Measurements from ENCODE around the gene GPC6.

Gene GPC6

DNA sequence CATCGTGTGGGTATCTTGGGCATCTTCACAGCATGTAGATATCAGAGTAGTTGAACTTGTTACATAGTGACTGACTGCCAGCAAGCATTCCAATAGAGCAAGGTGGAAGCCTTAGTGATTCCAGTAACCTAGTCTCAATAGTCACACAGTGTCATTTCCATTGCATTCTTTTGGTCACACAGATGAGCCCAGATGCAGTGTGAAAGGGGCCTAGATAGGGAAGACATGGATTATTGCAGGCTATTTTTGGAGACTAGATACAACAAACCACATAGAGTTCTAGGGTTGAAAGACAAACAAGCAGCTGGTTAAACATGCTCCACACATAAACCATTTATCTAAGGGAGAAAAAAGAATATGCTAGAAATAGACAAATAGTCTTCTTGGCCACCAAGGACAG is 699.4 kb downstream of the GPC6 start:
- no peak for DNase-seq (ENCODE audit: low read depth)
- H3K4me3 ChIP-seq (replicated peaks; ENCODE audit: low read depth, low read length): no peak overlapping the region
- TF ChIP-seq, protein P1, sequence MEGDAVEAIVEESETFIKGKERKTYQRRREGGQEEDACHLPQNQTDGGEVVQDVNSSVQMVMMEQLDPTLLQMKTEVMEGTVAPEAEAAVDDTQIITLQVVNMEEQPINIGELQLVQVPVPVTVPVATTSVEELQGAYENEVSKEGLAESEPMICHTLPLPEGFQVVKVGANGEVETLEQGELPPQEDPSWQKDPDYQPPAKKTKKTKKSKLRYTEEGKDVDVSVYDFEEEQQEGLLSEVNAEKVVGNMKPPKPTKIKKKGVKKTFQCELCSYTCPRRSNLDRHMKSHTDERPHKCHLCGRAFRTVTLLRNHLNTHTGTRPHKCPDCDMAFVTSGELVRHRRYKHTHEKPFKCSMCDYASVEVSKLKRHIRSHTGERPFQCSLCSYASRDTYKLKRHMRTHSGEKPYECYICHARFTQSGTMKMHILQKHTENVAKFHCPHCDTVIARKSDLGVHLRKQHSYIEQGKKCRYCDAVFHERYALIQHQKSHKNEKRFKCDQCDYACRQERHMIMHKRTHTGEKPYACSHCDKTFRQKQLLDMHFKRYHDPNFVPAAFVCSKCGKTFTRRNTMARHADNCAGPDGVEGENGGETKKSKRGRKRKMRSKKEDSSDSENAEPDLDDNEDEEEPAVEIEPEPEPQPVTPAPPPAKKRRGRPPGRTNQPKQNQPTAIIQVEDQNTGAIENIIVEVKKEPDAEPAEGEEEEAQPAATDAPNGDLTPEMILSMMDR (IDR thresholded peaks at IDR 0.05; ENCODE audit: low read length, missing control alignments): no peak

DNA sequence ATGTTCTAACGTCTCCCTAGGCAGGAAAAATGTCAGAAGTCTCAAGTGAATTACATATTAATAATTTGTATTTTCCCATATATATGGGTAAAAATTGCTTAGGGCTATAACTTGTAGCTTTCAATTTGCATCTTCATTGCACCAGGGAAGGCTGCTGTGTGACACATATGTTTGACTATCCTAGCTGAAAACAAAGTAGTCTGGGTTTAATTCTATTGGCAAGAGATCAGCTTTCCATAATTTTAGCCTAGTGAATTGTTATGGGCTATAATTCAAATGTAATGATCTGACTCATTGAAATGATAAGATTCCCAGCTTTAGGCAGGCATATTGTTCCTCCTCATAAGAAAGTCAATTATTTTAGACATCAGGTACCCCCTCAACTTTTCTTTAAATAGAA is 699.8 kb downstream of the GPC6 start:
- TF ChIP-seq, protein P1 (IDR thresholded peaks at IDR 0.05; ENCODE audit: low read length, missing control alignments): no peak
- no peak overlapping the region for H3K4me3 ChIP-seq (replicated peaks; ENCODE audit: low read depth, low read length)
- DNase-seq (ENCODE audit: low read depth): no peak

DNA sequence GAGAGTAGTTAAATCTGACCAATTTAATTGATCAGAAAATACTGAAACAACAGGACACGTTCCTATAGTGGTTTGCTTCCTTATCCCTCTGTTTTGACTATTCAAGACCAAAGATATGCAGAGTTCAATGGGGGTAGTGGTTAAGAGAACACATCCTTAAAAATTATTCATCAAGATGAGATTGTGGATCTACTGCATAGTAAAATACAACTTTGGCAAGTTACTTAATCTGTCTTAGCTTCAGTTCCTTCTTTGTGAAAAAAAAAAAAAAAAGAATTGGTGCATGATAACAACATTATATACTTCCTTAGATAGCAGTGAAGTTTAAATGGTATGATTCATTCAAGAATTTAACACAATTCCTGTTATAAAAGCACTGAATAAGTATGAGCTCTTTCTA is 700.8 kb downstream of the GPC6 start:
- TF ChIP-seq, protein P1 (IDR thresholded peaks at IDR 0.05; ENCODE audit: low read length, missing control alignments): no peak
- DNase-seq (ENCODE audit: low read depth): no peak
- no peak overlapping the region for H3K4me3 ChIP-seq (replicated peaks; ENCODE audit: low read depth, low read length)

DNA sequence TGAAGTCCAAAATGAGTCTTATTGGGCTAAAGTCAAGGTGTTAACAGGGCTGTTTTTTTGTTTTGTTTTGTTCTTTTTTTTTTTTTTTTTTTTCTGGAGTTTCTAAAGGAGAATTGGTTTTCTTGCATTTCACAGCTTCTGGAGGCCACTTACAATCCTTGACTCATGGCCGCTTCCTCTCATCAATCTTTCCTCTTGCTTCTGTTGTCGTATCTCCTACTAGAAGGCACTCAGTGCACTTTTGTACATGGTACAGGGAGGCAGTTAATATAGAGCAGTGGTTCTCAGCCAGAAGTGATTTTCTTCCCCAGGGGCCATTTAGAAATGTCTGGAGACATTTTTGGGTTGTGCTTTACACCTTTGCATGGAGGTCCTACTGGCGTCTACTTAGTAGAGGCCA is 706.3 kb downstream of the GPC6 start:
- no peak for DNase-seq (ENCODE audit: low read depth)
- TF ChIP-seq, protein P1 (IDR thresholded peaks at IDR 0.05; ENCODE audit: low read length, missing control alignments): no peak
- H3K4me3 ChIP-seq (replicated peaks; ENCODE audit: low read depth, low read length): no peak overlapping the region

DNA sequence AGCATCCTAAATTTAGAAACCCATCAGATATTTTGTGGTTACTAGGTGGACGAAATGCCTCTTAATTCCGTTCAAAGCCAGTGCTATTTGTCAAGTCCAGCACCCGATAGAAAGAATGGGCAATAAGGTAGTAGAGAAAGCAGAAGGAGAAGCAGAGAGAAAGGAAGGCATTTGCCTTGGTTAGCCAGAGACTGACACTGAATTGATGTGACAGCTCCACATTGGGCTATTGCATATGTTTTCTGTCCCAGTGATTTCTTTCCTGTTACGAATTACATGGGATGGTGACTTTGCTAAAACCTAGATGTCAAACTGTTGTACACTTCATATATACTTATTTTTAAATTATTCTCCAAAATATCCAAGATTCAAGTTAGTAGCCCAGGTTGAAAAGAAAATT is 710.3 kb downstream of the GPC6 start:
- H3K4me3 ChIP-seq (replicated peaks; ENCODE audit: low read depth, low read length): no peak overlapping the region
- TF ChIP-seq, protein P1 (IDR thresholded peaks at IDR 0.05; ENCODE audit: low read length, missing control alignments): no peak
- DNase-seq (ENCODE audit: low read depth): no peak

DNA sequence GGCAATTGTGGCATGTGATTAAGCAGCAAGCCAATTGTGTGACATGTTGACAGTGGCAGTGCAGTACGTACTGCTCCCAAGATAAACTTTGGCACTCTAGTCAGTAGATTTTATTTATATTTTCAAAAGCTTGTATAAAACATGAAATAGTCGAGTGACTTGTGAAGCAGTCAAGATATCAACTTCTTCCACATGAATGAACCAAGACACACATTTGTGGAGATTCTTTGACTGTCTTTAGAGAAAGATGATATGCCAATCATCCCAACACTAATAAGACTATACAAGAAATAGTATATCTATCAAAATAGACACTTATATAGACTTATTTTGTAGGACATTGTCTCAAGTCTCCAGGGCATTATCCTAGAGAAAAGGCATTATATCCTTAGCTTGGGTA is 714.8 kb downstream of the GPC6 start:
- no peak for DNase-seq (ENCODE audit: low read depth)
- no peak overlapping the region for H3K4me3 ChIP-seq (replicated peaks; ENCODE audit: low read depth, low read length)
- TF ChIP-seq, protein P1 (IDR thresholded peaks at IDR 0.05; ENCODE audit: low read length, missing control alignments): no peak

DNA sequence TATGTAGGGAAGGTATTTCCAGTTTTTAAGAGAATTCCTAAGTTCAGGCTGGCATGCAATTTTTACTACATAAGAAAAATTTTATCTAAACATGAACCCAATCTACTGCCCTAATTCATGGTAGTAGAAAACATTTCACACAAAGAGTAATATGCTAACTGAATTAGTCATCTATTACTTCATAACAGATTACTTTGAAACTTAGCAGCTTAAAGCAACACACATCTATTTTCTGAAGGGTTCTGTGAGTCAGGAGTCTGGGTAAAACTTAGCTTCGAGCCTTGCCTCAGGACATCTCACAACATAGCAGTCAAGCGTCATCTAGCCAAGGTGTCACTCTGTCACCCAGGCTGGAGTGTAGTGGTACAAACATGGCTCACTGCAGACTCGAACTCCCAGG is 715.4 kb downstream of the GPC6 start:
- TF ChIP-seq, protein P1 (IDR thresholded peaks at IDR 0.05; ENCODE audit: low read length, missing control alignments): no peak

More for the DNA sequence above, 715.4 kb downstream of the GPC6 start:
- H3K4me3 ChIP-seq (replicated peaks; ENCODE audit: low read depth, low read length): no peak overlapping the region
- no peak for DNase-seq (ENCODE audit: low read depth)
